Midbrain (tissue), 1 donor: ENCODE results near the gene STKLD1.

Experiments used
- DNase-seq: peaks from one replicate; lab custom pipeline; 2025; lab: John Stamatoyannopoulos, UW

STKLD1 gene

DNA sequence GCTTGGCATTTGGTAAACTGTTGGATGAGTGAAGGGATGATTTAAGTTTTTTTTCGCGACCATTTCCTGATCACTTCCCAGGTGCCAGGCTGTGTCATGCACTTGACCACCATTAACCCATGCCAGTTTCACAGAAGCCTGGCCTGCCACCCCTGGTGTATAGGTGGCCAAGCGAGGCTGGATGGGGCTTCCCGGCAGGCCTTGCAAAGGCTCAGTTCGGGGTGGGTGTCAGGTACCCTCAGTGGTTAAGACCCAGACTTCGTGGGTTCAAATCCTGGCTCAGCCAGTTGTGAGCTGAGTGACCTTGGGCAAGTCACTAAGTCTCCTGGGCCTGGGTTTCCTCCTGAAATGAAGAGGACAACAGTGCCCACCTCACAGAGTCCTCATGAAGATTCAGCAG, 30.6 kb upstream of the STKLD1 start:
- no peak for DNase-seq

DNA sequence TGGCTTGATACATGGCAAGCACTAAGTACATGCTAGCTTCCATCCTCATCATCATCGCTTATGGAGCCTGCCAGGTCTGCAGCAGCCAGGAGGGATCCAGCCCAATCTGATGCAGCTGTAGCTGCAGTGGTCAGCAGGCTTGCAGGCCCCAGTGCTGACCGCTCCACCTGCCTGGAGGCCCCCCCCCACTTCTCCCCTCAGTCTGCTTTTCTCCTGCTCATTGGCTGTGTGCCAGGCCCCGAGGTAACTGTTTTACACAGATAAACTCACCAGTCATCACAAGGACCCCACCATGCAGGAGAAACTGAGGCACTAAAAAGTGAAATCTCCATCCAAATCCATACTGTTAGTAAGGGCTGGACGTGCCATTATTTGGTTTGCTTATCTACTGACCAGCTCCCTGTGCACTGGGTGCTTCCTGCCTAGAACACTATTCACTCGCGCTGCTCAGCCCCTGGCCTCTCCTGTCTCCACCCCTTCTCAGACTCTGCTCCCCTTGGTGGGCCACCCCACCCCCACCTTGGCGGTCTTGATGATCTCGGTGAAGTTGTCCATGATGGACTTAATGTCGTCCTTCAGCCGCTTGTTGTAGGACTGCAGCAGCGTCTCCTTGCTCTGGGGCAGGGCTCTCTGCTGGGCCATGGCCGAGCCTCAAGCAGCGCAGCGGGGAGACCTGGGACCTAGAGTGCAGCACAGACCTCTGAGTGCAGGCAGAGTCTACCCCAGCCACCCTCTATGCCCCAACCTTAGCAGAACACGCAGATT, 30.0 kb upstream of the STKLD1 start:
- no peak for DNase-seq

- no peak for DNase-seq
Observed at GRCh38 chr9:133347515-133347984, 28.6 kb upstream of the STKLD1 start.

DNA sequence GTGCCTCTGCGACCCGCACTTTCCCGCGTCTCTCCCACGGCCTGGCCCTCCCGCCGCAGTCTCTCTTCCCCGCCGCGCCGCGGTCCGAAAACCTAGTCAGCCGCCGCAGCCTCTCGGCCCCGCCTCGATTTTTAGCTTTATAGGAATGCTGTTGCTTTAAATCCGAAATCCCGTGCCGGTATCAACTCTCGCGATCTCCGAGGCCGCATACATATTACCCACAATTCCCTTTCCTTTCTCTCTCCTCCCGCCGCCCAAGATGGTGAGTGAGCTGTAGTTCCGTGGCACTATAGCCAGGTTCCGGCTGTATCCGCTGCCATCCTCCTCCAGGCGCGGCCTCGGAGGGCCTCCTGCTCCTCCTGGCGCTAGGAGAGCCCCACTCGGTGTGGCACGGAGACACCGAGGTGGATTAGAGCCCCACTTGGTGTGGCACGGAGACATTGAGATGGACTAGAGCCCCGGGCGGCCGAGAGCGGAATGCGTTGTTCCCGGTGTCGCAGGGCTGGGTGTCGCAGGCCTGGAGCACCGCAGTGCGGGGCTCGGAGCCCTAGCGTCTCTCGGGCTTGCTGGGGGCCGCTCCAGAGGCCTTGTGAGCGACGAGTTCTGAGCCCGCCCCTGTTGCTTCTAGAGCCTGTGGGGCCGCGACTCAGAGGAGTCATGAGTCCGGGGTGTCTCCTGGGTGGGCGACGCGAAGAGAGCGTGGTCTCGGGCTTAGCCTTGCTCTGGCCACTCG, 28.0 kb upstream of the STKLD1 start, which contains the start of the genes MED22 and RPL7A:
Gene MED22, minus strand, starts transcription at position 147 of the 733 bp plus-strand sequence. CDS start 1,469 bp downstream, outside the sequence.
Gene RPL7A, plus strand, starts transcription at position 234 of the 733 bp plus-strand sequence. Its CDS starts 26 bp downstream, at position 260.
- DNase-seq, result peak; percentile 94

DNA sequence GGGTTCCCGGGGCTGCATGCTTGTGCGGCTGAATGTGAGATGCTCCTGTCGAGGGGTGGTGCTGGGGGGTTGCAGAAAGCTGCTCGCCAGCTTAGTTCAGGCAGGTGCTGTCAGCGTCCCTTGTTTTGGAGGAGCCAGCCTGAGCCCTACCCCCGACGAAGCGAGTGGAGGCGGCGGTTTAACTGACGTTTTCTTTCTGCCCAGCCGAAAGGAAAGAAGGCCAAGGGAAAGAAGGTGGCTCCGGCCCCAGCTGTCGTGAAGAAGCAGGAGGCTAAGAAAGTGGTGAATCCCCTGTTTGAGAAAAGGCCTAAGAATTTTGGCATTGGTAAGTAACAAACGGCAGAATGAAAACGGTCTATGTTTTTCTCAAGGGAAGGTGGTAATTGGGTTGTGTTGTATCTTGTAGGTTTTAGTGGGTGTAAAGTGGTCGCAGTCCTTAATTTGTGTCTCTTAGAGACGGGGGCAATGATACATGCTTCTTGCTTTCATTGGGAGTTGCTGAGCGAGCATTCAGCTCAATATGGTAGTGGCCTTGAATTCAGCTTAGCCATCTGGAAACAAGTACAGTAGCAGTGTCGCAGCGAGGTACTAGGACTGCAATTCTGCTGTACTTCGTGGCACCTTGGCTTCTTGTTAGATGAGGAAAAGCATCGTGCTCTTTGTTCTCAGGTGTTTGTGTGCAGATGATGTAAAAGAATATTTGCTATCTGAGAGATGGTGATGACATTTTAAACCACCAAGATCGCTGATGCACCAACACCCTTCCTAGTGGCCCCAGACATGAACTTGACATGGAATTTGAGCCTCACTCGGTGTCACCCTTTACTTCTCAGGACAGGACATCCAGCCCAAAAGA, 27.2 kb upstream of the STKLD1 start:
- DNase-seq, result no peak

DNA sequence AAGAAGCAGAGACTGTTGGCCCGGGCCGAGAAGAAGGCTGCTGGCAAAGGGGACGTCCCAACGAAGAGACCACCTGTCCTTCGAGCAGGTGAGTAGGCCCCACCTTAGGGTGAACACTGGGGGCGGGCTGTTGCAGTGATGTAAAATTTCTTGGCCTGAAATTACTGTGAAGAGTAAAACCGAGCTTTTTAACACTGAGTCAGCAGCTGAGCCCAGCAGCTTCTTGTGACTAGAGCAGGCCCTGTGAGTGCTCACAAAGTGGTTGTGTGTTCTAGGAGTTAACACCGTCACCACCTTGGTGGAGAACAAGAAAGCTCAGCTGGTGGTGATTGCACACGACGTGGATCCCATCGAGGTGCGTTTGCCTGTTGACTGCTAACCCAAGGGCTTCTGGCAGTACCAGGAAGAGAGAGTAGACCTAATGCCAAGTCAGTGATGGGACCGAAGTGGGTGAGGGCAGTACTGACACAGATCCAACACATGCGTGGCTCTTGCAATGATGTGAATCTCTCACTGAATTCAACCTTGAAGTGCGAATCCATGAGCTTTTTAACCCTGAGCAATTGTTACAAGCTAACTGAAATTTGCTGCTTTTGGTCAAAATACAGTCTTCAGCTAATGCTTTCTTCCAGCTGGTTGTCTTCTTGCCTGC, 26.1 kb upstream of the STKLD1 start:
- DNase-seq, result no peak

DNA sequence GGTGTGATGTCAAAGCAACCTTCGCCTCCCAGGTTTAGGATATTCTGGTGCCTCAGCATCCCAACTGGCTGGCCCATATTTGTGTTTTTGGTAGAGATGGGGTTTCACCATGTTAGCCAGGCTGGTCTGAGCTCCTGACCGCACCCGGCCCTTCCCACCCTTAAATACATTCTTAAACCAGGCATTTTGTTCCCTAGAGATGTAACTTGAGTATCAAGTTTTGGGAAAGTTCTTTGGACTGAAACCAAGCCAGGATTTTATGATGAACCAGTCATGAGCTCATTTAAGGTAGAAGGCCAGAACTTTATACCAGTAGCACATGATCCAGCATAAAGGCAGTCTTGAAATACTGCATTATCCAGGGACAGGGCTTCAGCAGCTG, 24.6 kb upstream of the STKLD1 start:
- DNase-seq, result no peak

- DNase-seq, result no peak
Observed at GRCh38 chr9:133351908-133352634, 24.1 kb upstream of the STKLD1 start.

DNA sequence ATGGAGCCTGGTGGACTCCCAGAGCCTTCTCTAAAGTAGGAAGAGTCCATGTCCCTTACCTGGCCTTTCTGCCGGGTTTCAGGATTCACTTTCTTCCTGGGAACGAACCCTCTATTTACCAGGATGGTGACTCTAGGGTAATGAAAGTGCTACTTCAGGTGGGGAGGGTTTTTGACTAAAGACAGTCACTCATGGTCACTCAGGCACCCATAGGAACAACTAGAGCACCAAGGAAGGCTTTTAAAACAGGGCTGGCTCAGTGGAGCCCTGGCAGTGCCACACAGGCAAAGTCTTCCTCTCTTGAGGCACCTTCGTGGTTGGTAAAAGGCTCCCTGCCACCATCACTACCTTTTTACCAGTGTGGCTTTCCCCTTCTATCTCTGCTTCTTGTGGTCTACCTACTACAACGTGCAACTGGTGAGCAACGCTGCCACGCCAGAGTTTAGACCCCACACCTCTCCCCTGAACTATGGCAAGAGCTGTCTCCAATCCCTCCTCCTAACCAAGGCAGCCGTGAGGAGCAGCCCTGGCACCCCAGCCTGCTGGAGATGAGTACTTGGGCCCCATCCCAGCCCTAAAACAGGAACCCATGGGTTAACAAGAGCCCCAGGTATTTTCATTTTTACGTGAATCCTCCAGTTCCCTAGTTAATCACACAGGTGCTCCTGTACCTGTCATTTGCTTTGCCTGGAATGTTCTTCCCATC, 23.4 kb upstream of the STKLD1 start:
- DNase-seq, result no peak

- no peak for DNase-seq
Observed at GRCh38 chr9:133353548-133353947, 22.6 kb upstream of the STKLD1 start.

- DNase-seq, result no peak
Observed at GRCh38 chr9:133354766-133355165, 21.4 kb upstream of the STKLD1 start.

DNA sequence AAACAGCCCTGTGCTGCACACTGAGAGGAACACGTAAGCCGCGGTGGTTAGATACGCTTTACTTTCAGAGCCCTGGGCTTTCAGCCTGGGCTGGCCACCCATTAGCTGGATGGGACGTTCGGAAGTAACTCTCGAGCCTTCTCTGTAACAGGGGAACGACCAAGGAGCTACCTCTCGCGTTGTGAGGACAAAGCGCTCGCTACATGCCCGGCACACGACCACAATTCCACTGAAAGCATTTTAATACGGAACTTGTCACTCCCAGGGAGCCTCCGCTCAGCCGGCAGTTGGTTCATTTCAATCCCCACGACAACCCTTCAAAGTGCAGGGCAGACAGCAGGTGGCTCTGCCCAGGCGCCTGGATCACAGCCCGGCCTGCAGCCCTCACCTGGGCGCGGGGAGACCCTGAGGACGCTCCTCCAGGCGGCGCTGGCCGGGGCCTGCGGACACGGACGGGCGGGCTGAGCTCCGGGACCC, 20.2 kb upstream of the STKLD1 start:
- no peak for DNase-seq

DNA sequence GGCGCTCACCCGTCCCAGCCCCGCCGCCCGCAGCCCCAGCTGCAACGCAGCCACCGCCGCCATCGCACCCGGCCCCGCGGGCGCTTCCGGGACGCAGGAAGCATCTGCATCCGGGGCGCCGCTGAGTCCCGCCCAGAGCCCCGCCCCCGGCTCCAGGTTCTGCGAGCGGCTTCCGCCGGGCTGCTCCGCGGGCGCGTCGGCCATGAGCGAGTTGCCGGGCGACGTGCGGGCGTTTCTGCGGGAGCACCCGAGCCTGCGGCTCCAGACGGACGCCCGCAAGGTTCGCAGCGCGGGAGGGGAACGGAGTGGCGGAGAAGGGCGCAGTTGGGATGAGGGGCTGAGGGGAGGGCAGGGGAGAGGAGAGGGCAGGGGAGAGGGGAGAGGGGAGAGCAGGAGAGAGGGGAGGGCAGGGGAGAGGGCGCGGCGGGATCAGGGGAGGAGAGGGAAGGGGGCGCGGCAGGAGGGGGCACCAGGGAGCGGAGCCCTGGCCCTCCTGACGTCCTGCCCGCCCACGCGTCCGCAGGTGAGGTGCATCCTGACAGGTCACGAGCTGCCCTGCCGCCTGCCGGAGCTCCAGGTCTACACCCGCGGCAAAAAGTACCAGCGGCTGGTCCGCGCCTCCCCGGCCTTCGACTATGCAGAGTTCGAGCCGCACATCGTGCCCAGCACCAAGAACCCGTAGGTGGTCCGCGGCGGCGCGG, 19.6 kb upstream of the STKLD1 start, which contains the start of the genes SURF1 and SURF2:
Gene SURF1, minus strand, starts transcription at position 97 of the 701 bp plus-strand sequence. Its CDS starts 34 bp downstream, at position 63.
Gene SURF2, plus strand, starts transcription at position 160 of the 701 bp plus-strand sequence. Its CDS starts 43 bp downstream, at position 203.
- peak; percentile 85 for DNase-seq

DNA sequence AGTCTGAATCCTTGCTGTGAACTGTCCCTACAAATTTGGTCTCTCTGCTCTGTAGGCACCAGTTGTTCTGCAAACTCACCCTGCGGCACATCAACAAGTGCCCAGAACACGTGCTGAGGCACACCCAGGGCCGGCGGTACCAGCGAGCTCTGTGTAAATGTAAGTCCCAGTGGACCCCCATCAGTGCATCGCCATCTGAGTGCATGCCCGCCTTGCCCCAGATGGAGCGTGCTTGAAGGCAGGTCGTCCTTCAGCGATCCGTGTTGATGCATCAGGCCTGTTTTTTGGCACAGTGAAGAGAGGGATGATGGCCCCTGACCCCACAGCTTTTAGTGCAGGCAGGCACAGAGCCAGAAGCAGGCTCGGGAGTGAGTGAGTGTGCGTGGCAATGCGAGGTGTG, 18.5 kb upstream of the STKLD1 start:
- no peak for DNase-seq

DNA sequence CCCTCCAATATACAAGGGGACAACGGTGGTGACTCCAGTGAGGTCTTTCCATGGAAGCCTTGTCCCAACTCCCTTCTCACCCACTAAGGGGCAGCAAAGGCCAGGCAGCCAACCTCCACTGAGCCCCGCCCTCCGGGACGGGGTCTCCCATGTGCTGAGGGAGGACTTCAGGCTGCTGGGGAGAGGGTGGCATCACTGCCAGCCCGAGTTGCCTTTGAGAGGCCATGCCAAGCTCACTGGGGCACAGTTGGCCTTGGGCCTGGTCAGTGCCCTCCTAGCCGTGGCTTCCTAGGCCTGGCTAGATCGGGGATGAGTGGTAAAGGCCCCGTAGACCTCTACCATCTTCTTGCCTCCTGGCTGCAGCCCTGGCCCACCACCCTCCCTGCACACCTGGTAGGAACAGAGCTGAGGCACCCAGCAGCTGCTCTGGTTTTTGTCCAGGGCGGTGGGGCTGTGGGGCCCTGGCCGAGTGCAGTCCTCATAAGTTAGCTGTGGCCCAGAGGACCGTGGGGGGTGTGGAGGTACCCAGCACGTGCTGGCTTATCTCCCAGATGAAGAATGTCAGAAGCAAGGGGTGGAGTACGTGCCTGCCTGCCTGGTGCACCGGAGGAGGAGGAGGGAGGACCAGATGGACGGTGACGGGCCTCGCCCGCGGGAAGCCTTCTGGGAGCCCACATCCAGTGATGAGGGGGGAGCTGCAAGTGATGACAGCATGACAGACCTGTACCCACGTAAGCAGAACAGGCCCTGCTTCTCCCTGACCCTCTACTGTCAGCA, 16.6 kb upstream of the STKLD1 start:
- DNase-seq, result no peak

DNA sequence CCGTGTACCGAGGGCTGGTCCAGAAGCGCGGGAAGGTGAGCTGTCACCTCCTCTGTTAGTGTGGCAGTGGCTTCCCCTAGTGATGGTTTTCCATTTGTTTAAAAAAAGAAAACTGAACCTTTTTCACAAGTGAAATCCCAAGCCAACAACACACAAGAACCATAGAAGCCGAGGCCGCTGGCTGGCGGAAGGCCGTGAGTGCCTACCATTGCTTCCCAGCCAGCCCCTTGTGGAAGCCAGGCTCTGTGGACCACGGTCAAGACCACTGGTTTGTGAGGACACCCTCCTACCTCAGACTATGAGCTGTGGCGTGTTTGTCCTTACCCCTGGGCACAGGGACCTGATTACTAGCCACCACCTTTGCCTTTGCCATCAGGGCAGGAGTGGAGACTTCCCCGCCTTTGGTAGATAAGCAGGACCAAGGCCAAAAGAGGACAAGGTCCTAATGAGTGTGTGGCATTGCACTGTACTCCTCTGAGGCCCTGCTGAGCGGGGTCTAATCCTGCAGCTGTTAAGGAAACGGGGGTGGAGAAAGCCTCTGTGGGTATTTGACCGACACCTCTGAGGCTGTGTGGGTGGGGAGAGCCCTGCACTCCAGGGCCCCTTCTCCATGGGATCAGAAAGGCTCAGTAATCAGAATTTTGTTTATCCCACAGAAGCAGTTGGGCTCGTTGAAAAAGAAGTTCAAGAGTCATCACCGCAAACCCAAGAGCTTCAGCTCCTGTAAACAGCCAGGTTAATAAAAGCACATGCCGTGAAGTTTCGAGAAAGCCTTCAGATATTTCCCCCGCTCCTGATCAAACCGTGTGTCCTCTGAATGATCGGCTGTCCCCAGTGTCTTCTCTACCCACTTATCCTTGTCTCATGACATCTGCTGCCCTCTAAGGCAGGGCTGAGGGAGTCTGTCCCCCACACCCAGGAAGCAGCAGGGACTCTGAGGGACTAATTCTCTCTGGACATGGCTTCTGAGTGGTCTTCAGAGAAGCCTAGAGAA, 15.5 kb upstream of the STKLD1 start:
- no peak for DNase-seq

GRCh38 chr9:133361507-133362092, 14.6 kb upstream of the STKLD1 start:
- DNase-seq, result no peak
